Loucy (cell line): Measurements from ENCODE around the gene ZNF536.

ENCODE experiments used
- H2AFZ ChIP-seq: fragments of 200-600 bp; sonication (generic); 2 replicates; pipeline ENCODE4 v1.6.0; 2016; ENCODE audit warnings: antibody characterized with exemption, mild to moderate bottlenecking, low read length, moderate library complexity
- H3F3A ChIP-seq: fragments of 200-600 bp; 2 replicates; pipeline ENCODE4 v1.6.0; 2016; ENCODE audit warnings: antibody characterized with exemption, low read depth, mild to moderate bottlenecking
- H3K27me3 ChIP-seq: fragments of 200-600 bp; sonication (generic); 2 replicates; pipeline ENCODE4 v1.6.1; 2014; ENCODE audit warnings: low read length, mild to moderate bottlenecking; ENCODE audit not compliant: insufficient read depth, poor library complexity, severe bottlenecking
- H3K36me3 ChIP-seq: fragments of 200-600 bp; sonication (generic); 2 replicates; pipeline ENCODE4 v1.6.1; 2016; ENCODE audit warnings: low read length; ENCODE audit not compliant: insufficient read depth
- H3K4me1 ChIP-seq: fragments of 200-600 bp; sonication (generic); 2 replicates; pipeline ENCODE4 v1.5.1; 2014; ENCODE audit warnings: low read length, mild to moderate bottlenecking; ENCODE audit not compliant: insufficient read depth, poor library complexity, severe bottlenecking
- H3K4me2 ChIP-seq: fragments of 200-600 bp; sonication (generic); 2 replicates; pipeline ENCODE4 v1.6.0; 2014; ENCODE audit warnings: antibody characterized with exemption, low read length, low read depth, mild to moderate bottlenecking; ENCODE audit not compliant: poor library complexity, severe bottlenecking
- H3K4me3 ChIP-seq: fragments of 200-600 bp; sonication (generic); 2 replicates; pipeline ENCODE4 v1.5.1; 2014; ENCODE audit warnings: low read length, mild to moderate bottlenecking, mixed read lengths; ENCODE audit not compliant: poor library complexity, severe bottlenecking
- H3K79me2 ChIP-seq: fragments of 200-600 bp; sonication (generic); 2 replicates; pipeline ENCODE4 v1.6.1; 2014; ENCODE audit warnings: low read length; ENCODE audit not compliant: insufficient read depth
- H3K9ac ChIP-seq: fragments of 200-600 bp; sonication (generic); 2 replicates; pipeline ENCODE4 v1.6.0; 2014; ENCODE audit warnings: mild to moderate bottlenecking, low read depth, low read length, moderate library complexity; ENCODE audit not compliant: poor library complexity, severe bottlenecking
- H3K9me2 ChIP-seq: fragments of 200-600 bp; sonication (generic); replicated peaks from 2 replicates; pipeline ENCODE4 v1.6.1; 2016; ENCODE audit warnings: low read depth, low read length, mixed read lengths
- H3K9me3 ChIP-seq: fragments of 200-600 bp; sonication (generic); 2 replicates; pipeline ENCODE4 v1.6.1; 2014; ENCODE audit warnings: mild to moderate bottlenecking, antibody characterized with exemption, low read length, low read depth; ENCODE audit not compliant: insufficient read depth
- H4K20me1 ChIP-seq: fragments of 200-600 bp; sonication (generic); 2 replicates; pipeline ENCODE4 v1.6.0; 2014; ENCODE audit warnings: antibody characterized with exemption, low read length, mild to moderate bottlenecking; ENCODE audit not compliant: insufficient read depth, poor library complexity, severe bottlenecking
- EZH2phosphoT487 ChIP-seq: fragments of 200-600 bp; IDR thresholded peaks from 2 replicates; pipeline ENCODE4 v1.6.1; 2018; ENCODE audit warnings: antibody characterized with exemption, mild to moderate bottlenecking, moderate library complexity, borderline replicate concordance
- TF ChIP-seq, protein P1 (sequence below): fragments of 200-600 bp; sonication (generic); conservative IDR thresholded peaks from 2 replicates; pipeline ENCODE4 v1.5.1; 2014; ENCODE audit warnings: mild to moderate bottlenecking, antibody characterized with exemption, low read length

ZNF536 gene

DNA sequence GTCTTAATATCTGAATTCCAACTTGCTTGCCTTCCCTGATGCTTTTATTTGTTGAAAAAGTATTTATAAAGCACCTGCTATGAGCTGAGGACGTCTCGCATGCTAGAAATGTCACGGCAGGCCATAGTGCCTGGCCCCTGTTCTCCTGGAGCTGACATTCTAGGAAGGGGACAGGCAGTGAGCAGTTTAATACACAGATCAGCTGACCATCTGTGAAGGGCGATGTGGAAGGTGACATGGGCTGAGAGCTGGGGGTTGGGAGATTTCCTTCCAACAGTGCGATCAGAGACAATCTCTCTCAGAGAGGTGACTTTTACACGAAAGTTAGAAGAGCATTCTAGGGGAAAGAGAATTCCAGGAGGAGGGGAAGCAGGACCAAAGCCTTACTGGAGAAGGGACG lies 153.2 kb downstream of the ZNF536 start:
- Histone ChIP-seq H3K27me3 (no peaks in the 10 kb centered on the region), H3K9me3 (0 out of 2 replicates have a peak, but pooled peaks cover 5% of the 10 kb centered on the region), H3F3A (no peaks in the 10 kb centered on the region)

DNA sequence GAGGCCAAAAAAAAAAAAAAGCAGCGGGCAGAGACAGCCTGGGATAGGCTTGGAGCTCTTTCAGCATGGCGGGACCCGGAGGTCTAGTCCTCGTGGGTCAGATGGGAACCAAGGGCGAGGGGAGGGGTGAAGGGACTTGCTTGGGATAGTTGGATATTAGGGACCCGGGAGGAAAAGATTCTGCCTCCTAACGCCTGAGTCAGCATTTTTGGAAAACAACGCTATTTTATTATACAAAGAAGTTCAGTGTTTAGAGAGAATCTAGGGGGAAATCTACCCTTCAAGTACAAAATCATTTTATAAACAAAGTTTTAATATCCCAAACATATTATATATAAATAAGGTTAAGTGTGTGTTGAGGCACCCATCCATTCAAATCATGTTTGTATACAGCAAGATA lies 156.7 kb downstream of the ZNF536 start:
- no peaks in the 10 kb centered on the region for H3K4me1 ChIP-seq
- no peak overlapping the region for H3K4me2 ChIP-seq
- H3K4me3 ChIP-seq, result no peak overlapping the region
- H3K9me3 ChIP-seq, result peaks cover 4% of the 10 kb centered on the region; the same call in 1 of the 2 replicates
- H3K9ac ChIP-seq, result no peak overlapping the region
- no peaks in the 10 kb centered on the region for H3K79me2 ChIP-seq
- H3K9me2 ChIP-seq, result no peaks in the 10 kb centered on the region
- H3K27me3 ChIP-seq, result no peaks in the 10 kb centered on the region
- no peaks in the 10 kb centered on the region for H3F3A ChIP-seq
- H4K20me1 ChIP-seq, result no peaks in the 10 kb centered on the region
- no peak overlapping the region for H2AFZ ChIP-seq
- TF ChIP-seq, protein P1, sequence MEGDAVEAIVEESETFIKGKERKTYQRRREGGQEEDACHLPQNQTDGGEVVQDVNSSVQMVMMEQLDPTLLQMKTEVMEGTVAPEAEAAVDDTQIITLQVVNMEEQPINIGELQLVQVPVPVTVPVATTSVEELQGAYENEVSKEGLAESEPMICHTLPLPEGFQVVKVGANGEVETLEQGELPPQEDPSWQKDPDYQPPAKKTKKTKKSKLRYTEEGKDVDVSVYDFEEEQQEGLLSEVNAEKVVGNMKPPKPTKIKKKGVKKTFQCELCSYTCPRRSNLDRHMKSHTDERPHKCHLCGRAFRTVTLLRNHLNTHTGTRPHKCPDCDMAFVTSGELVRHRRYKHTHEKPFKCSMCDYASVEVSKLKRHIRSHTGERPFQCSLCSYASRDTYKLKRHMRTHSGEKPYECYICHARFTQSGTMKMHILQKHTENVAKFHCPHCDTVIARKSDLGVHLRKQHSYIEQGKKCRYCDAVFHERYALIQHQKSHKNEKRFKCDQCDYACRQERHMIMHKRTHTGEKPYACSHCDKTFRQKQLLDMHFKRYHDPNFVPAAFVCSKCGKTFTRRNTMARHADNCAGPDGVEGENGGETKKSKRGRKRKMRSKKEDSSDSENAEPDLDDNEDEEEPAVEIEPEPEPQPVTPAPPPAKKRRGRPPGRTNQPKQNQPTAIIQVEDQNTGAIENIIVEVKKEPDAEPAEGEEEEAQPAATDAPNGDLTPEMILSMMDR, result no peak
- TF ChIP-seq EZH2phosphoT487, result no peak
- no peaks in the 10 kb centered on the region for H3K36me3 ChIP-seq

More for the DNA sequence above, 153.2 kb downstream of the ZNF536 start:
- no peak overlapping the region for H3K9ac ChIP-seq
- H3K4me3 ChIP-seq, result no peak overlapping the region
- H3K4me1 ChIP-seq, result no peaks in the 10 kb centered on the region
- no peaks in the 10 kb centered on the region for H4K20me1 ChIP-seq
- H3K9me2 ChIP-seq, result no peaks in the 10 kb centered on the region
- H3K4me2 ChIP-seq, result no peak overlapping the region
- H2AFZ ChIP-seq, result no peak overlapping the region
- H3K36me3 ChIP-seq, result no peaks in the 10 kb centered on the region
- TF ChIP-seq, protein P1, result no peak
- TF ChIP-seq EZH2phosphoT487, result no peak
- no peaks in the 10 kb centered on the region for H3K79me2 ChIP-seq

DNA sequence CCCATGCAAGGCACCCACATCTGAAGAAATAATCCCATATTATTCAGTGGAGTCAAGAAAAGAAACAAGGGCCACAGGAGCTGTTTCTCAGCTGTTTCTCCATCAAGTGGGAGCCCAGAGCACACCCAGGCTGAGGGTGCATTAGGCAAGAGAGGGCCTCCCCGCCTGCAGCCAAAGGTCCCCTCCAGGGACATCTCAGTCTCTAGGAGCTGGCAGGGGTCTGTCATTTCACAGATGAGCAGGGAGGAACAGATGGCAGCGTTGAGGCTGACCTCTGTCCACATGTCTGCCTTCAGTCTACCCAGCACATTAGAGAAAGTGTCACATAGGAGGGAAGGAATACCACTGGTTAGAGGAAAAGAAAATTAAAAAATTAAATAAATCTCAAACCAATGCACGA lies 157.7 kb downstream of the ZNF536 start:
- Histone ChIP-seq H3K4me2 (no peak overlapping the region), H3K4me3 (no peak overlapping the region), H3K27me3 (no peaks in the 10 kb centered on the region), H3F3A (no peaks in the 10 kb centered on the region), H4K20me1 (no peaks in the 10 kb centered on the region), H2AFZ (no peak overlapping the region), H3K4me1 (no peaks in the 10 kb centered on the region), H3K9me3 (peaks cover 4% of the 10 kb centered on the region; the same call in 1 of the 2 replicates), H3K9ac (no peak overlapping the region), H3K79me2 (no peaks in the 10 kb centered on the region), H3K36me3 (no peaks in the 10 kb centered on the region), H3K9me2 (no peaks in the 10 kb centered on the region)
- TF ChIP-seq, protein P1, result no peak
- no peak for TF ChIP-seq EZH2phosphoT487
